H1 (cell line): ENCODE data around the gene CCDC184. TPM values are rescaled to one million over a fixed set of nuclear protein-coding genes. Genes with fewer than 3 reads are reported as not detected.

Source experiments
- HDAC2 ChIP-seq, 2 experiments: fragments of 300-600 bp in 1 of 2; sonication (generic) in 1 of 2; IDR thresholded peaks; 2 replicates each; pipeline ENCODE4 v1.6.1; 2011 to 2012; ENCODE audit warnings: low read depth in 2 of 2, low read length in 2 of 2, mild to moderate bottlenecking in 2 of 2, moderate library complexity in 2 of 2, borderline replicate concordance in 1 of 2, inconsistent platforms in 1 of 2
- HDAC6 ChIP-seq: IDR thresholded peaks from one replicate; pipeline ENCODE4 v1.7.1; 2012; ENCODE audit warnings: low read depth, mild to moderate bottlenecking, inconsistent platforms, low read length, moderate library complexity
- MAFK ChIP-seq: IDR thresholded peaks from 2 replicates; pipeline ENCODE4 v1.6.1; 2012; ENCODE audit warnings: low read depth, mild to moderate bottlenecking, improper control_type of control experiment, low read length
- polyA plus RNA-seq, 7 experiments: library from polyadenylated mRNA; depleted of rRNA in 3 of 7; stranded (reverse) in 5 of 7; unstranded in 2 of 7; fragments of >200 nt in 5 of 7; fragments of 200-250 nt in 2 of 7; gene quantifications; 1 replicate in 5 of 7; 2 replicates in 1 of 7; 4 replicates in 1 of 7; pipeline versions ENCODE4 v1.2.1 to v1.2.3, GENCODE V29; 2011 to 2013; ENCODE audit warnings: missing spikeins in 2 of 7, mixed read lengths in 2 of 7
- total RNA-seq: library from RNA; stranded (reverse); fragmentation: NEBNext Ultra II Directional; extraction: Animal tissue kit (Norgen Biotek cat#: 25700); gene quantifications from 2 replicates; pipeline ENCODE4 v1.2.1, GENCODE V29; 2021
- TF ChIP-seq, protein P1 (sequence below): fragments of 300-600 bp; sonication (generic); IDR thresholded peaks from 2 replicates; pipeline ENCODE4 v1.7.1; 2012; ENCODE audit warnings: low read length, moderate library complexity, mild to moderate bottlenecking, inconsistent platforms; ENCODE audit not compliant: insufficient replicate concordance

CCDC184 gene
- total and polyA plus RNA-seq, 2 of the 8 experiments (the other 6 are each of a cell fraction or from before 2014, with no cell fraction given) = 2.2 to 3.0 TPM

DNA sequence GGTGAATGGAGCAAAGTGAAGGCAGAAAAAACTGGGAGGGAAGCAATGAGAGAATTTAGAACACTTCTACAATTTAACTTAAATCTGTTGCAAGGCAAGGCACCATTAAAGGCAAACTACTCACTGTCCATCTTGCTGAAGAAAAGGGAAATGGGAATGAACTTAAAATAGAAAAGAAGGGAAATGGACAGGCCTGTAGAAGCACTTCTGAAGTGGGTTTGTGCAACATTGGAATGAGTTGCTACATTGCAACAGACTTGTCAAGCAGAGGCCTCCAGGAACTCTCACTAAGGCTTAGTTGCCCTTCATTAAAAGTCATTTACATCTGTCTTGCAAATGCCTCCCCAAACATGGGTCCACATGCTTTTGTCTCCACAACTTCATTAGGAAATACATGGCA is 33.3 kb downstream of the CCDC184 start (continued):
- TF ChIP-seq MAFK = no peak
- TF ChIP-seq HDAC6 = no peak
- TF ChIP-seq, protein P1, sequence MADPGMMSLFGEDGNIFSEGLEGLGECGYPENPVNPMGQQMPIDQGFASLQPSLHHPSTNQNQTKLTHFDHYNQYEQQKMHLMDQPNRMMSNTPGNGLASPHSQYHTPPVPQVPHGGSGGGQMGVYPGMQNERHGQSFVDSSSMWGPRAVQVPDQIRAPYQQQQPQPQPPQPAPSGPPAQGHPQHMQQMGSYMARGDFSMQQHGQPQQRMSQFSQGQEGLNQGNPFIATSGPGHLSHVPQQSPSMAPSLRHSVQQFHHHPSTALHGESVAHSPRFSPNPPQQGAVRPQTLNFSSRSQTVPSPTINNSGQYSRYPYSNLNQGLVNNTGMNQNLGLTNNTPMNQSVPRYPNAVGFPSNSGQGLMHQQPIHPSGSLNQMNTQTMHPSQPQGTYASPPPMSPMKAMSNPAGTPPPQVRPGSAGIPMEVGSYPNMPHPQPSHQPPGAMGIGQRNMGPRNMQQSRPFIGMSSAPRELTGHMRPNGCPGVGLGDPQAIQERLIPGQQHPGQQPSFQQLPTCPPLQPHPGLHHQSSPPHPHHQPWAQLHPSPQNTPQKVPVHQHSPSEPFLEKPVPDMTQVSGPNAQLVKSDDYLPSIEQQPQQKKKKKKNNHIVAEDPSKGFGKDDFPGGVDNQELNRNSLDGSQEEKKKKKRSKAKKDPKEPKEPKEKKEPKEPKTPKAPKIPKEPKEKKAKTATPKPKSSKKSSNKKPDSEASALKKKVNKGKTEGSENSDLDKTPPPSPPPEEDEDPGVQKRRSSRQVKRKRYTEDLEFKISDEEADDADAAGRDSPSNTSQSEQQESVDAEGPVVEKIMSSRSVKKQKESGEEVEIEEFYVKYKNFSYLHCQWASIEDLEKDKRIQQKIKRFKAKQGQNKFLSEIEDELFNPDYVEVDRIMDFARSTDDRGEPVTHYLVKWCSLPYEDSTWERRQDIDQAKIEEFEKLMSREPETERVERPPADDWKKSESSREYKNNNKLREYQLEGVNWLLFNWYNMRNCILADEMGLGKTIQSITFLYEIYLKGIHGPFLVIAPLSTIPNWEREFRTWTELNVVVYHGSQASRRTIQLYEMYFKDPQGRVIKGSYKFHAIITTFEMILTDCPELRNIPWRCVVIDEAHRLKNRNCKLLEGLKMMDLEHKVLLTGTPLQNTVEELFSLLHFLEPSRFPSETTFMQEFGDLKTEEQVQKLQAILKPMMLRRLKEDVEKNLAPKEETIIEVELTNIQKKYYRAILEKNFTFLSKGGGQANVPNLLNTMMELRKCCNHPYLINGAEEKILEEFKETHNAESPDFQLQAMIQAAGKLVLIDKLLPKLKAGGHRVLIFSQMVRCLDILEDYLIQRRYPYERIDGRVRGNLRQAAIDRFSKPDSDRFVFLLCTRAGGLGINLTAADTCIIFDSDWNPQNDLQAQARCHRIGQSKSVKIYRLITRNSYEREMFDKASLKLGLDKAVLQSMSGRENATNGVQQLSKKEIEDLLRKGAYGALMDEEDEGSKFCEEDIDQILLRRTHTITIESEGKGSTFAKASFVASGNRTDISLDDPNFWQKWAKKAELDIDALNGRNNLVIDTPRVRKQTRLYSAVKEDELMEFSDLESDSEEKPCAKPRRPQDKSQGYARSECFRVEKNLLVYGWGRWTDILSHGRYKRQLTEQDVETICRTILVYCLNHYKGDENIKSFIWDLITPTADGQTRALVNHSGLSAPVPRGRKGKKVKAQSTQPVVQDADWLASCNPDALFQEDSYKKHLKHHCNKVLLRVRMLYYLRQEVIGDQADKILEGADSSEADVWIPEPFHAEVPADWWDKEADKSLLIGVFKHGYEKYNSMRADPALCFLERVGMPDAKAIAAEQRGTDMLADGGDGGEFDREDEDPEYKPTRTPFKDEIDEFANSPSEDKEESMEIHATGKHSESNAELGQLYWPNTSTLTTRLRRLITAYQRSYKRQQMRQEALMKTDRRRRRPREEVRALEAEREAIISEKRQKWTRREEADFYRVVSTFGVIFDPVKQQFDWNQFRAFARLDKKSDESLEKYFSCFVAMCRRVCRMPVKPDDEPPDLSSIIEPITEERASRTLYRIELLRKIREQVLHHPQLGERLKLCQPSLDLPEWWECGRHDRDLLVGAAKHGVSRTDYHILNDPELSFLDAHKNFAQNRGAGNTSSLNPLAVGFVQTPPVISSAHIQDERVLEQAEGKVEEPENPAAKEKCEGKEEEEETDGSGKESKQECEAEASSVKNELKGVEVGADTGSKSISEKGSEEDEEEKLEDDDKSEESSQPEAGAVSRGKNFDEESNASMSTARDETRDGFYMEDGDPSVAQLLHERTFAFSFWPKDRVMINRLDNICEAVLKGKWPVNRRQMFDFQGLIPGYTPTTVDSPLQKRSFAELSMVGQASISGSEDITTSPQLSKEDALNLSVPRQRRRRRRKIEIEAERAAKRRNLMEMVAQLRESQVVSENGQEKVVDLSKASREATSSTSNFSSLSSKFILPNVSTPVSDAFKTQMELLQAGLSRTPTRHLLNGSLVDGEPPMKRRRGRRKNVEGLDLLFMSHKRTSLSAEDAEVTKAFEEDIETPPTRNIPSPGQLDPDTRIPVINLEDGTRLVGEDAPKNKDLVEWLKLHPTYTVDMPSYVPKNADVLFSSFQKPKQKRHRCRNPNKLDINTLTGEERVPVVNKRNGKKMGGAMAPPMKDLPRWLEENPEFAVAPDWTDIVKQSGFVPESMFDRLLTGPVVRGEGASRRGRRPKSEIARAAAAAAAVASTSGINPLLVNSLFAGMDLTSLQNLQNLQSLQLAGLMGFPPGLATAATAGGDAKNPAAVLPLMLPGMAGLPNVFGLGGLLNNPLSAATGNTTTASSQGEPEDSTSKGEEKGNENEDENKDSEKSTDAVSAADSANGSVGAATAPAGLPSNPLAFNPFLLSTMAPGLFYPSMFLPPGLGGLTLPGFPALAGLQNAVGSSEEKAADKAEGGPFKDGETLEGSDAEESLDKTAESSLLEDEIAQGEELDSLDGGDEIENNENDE = no peak
- TF ChIP-seq HDAC2 (IDR thresholded peaks at IDR 0.05; ENCODE audit: borderline replicate concordance in 1 of 2, low read depth in 2 of 2, low read length in 2 of 2) = no peak
